GM12891 (cell line): ENCODE data around the gene HAT1.

Experiments used
- POLR2A ChIP-seq: IDR thresholded peaks from 2 replicates; pipeline ENCODE4 v1.6.1; 2011; ENCODE audit warnings: low read depth, low read length, control low read depth
- POLR2AphosphoS5 ChIP-seq: IDR thresholded peaks from 2 replicates; pipeline ENCODE4 v1.6.1; 2011; ENCODE audit warnings: low read depth, low read length, control low read depth
- TAF1 ChIP-seq: IDR thresholded peaks from 2 replicates; pipeline ENCODE4 v1.6.1; 2011; ENCODE audit warnings: low read depth, low read length, control low read depth

DNA sequence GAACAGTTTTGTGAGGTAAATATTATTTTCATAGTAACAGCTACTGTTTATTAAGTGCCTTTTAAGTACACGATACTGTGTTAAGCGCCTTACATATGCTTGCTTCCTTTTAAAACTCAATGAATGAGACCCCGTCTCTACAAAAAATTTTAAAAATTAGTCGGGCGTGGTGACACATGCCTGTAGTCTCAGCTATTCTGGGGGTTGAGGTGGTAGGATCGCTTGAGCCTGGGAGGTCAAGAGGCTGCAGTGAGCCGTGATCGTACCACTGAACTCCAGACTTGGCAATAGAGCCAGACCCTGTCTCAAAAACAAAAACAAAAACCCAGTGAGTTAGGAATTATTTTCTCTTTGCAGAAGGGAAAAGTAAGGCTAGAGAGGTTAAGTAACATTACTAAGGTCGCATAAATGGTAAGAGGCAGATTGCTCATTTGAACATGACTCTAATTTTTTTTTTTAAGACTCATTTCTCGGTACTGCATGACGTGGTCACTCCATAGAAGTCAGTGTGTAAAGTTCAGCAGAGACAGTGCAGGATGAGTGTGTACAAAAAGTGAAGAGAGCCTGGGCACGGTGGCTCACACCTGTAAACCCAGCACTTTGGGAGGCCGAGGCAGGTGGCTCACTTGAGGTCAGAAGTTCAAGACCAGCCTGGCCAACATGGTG, 78.6 kb downstream of the HAT1 start:
- TF ChIP-seq POLR2AphosphoS5: no peak
- no peak for TF ChIP-seq POLR2A
- TF ChIP-seq TAF1: no peak
